ENCODE results near the gene KLF3. TPM values are rescaled to one million over a fixed set of nuclear protein-coding genes. Genes with fewer than 3 reads are reported as not detected.

Gene KLF3
- total and polyA plus RNA-seq, 9 of the 15 experiments (the other 6 are each of a cell fraction or from before 2014, with no cell fraction given), result 9.9 to 47.2 (median 18.1) TPM

GRCh38 chr4:38703635-38704034 lies 39.6 kb downstream of the KLF3 start (continued):
- TF ChIP-seq, protein P1, sequence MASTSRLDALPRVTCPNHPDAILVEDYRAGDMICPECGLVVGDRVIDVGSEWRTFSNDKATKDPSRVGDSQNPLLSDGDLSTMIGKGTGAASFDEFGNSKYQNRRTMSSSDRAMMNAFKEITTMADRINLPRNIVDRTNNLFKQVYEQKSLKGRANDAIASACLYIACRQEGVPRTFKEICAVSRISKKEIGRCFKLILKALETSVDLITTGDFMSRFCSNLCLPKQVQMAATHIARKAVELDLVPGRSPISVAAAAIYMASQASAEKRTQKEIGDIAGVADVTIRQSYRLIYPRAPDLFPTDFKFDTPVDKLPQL (IDR thresholded peaks at IDR 0.05; ENCODE audit: extremely low read depth, insufficient read length), result no peak
- TF ChIP-seq SMAD4 (CRISPR knock-in tag; conservative IDR thresholded peaks at IDR 0.05), result no peak
- no peak for TF ChIP-seq ZBTB8A (IDR thresholded peaks at IDR 0.05; ENCODE audit: partially characterized antibody)
- TF ChIP-seq ADNP (tag; IDR thresholded peaks at IDR 0.05), result no peak
- TF ChIP-seq KAT2B (IDR thresholded peaks at IDR 0.05; ENCODE audit: low read depth, low read length), result no peak
- no peak for TF ChIP-seq ZFP30 (CRISPR knock-in tag; IDR thresholded peaks at IDR 0.05; ENCODE audit: borderline replicate concordance)
- TF ChIP-seq GTF2A2 (tag; IDR thresholded peaks at IDR 0.05), result no peak

DNA sequence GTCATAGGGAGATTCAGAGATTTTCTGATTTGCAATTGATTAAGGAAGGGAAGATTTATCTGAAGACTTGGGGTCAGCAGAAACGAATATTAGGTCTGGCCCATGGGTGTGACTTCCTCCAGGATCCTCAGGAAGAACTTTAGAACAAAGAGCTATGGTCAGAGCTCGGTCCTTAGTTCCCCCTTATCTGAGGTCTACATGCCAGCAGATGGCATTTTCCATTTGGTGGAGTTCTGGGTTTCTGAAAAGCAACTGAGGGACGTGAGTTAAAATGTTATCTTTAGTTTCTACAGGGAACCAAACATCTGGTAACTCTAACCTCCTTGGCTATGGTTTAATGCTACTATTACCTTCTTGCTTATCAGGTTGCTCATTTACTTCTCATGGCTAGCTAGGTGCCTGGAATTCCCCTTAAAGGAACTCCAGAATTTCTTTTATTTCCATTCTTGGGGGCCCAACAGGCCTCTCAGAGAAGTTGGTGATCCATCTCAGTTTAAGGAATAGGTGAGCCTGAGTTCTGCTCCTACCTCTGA lies 40.7 kb downstream of the KLF3 start:
- no peak overlapping the region for H3K9ac ChIP-seq (ENCODE audit: insufficient read depth in 1 of 2, low read depth in 2 of 2, low read length in 2 of 2)
- intact Hi-C loops (cut with micrococcal nuclease) (no loop called here), in situ Hi-C loops (cut with MboI) (no loop called here)
- H3K36me3 ChIP-seq (ENCODE audit: control insufficient read depth, insufficient read depth, low read length), result no peaks in the 10 kb centered on the region
- no peaks in the 10 kb centered on the region for H3K79me2 ChIP-seq (ENCODE audit: control insufficient read depth, insufficient read depth, low read length)
- WGBS (ENCODE audit: insufficient coverage, low coverage, missing lambda C conversion rate), result 9% methylated on average over 3 of the region's 3 CpGs
- BruUV-seq (replicated peaks), result no TSS peak
- no peak overlapping the region for H3K4me2 ChIP-seq (ENCODE audit: insufficient read depth, low read length)
- H3K4me1 ChIP-seq (replicated peaks in 1 of 2; ENCODE audit: control insufficient read depth in 2 of 2, insufficient read depth in 2 of 2, low read length in 2 of 2), result no peaks in the 10 kb centered on the region; a peak in 1 of 5 replicates
- H3K4me3 ChIP-seq, result no peak overlapping the region
- no peaks in the 10 kb centered on the region for H3K9me1 ChIP-seq (ENCODE audit: control insufficient read depth, insufficient read depth, low read length)
- no peak overlapping the region for H3K27ac ChIP-seq (ENCODE audit: extremely low read depth, low read depth, low read length)
- no peaks in the 10 kb centered on the region for H3K27me3 ChIP-seq (ENCODE audit: control insufficient read depth in 2 of 2, insufficient read depth in 2 of 2, low read length in 2 of 2)
- ChIA-PET CTCF (ENCODE audit: low intra/inter-chr PET ratio) (interaction anchor here (0.7 kb wide), 1 partner anchor 636 kb away, joined by 3 read pairs; no protein-coding TSS in a partner anchor), POLR2A (interaction anchor here (0.5 to 2.8 kb wide), 4 partner anchors 10 to 431 kb away, joined by 3 to 14 read pairs (median 3); no protein-coding TSS in a partner anchor)
- no peak for DNase-seq (ENCODE audit: extremely low read depth in 1 of 4, low spot score in 3 of 4)
- H2AFZ ChIP-seq (ENCODE audit: low read depth, low read length), result no peak overlapping the region
- H3K9me3 ChIP-seq (replicated peaks; ENCODE audit: control insufficient read depth, insufficient read depth, low read depth, low read length), result no peaks in the 10 kb centered on the region
- no peak for ATAC-seq
- FAIRE-seq, result no peak
- H4K20me1 ChIP-seq (replicated peaks; ENCODE audit: control insufficient read depth, insufficient read depth, low read length), result no peaks in the 10 kb centered on the region
- TF ChIP-seq POU5F1 (IDR thresholded peaks at IDR 0.05; ENCODE audit: borderline replicate concordance, low read depth, low read length, partially characterized antibody), result no peak
- TF ChIP-seq, protein P2, sequence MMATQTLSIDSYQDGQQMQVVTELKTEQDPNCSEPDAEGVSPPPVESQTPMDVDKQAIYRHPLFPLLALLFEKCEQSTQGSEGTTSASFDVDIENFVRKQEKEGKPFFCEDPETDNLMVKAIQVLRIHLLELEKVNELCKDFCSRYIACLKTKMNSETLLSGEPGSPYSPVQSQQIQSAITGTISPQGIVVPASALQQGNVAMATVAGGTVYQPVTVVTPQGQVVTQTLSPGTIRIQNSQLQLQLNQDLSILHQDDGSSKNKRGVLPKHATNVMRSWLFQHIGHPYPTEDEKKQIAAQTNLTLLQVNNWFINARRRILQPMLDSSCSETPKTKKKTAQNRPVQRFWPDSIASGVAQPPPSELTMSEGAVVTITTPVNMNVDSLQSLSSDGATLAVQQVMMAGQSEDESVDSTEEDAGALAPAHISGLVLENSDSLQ (IDR thresholded peaks at IDR 0.05), result no peak
- no peak for TF ChIP-seq PRMT5 (CRISPR knock-in tag; IDR thresholded peaks at IDR 0.05)
- TF ChIP-seq TFAP4 (CRISPR knock-in tag; IDR thresholded peaks at IDR 0.05; ENCODE audit: borderline replicate concordance), result no peak
- TF ChIP-seq, protein P3, sequence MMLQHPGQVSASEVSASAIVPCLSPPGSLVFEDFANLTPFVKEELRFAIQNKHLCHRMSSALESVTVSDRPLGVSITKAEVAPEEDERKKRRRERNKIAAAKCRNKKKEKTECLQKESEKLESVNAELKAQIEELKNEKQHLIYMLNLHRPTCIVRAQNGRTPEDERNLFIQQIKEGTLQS (IDR thresholded peaks at IDR 0.05), result no peak
- TF ChIP-seq, protein P3 (CRISPR knock-in tag; conservative IDR thresholded peaks at IDR 0.05), result no peak
- TF ChIP-seq MCM2 (IDR thresholded peaks at IDR 0.05; ENCODE audit: low read depth), result no peak
- TF ChIP-seq SOX6 (IDR thresholded peaks at IDR 0.05), result no peak
- no peak for TF ChIP-seq RNF2 (IDR thresholded peaks at IDR 0.05)
- TF ChIP-seq USF2 (CRISPR knock-in tag; IDR thresholded peaks at IDR 0.05), result no peak
- TF ChIP-seq SMAD2 (IDR thresholded peaks at IDR 0.05; ENCODE audit: low read depth, low read length), result no peak

All from K562 (cell line).